ENCODE results near the gene MRPL36. TPM values are rescaled to one million over a fixed set of nuclear protein-coding genes. Genes with fewer than 3 reads are reported as not detected.

MRPL36 gene
- total RNA-seq, 1 experiment from 2014 or later: 116 TPM

- Histone ChIP-seq H3K4me1 (ENCODE audit: insufficient read depth, low read length) (no peaks in the 10 kb centered on the region), H3K9me3 (ENCODE audit: low read length) (no peaks in the 10 kb centered on the region), H3F3A (ENCODE audit: low read length, unreplicated experiment) (no peaks in the 10 kb centered on the region), H3K4me2 (ENCODE audit: low read length) (no peak overlapping the region), H3K27ac (ENCODE audit: low read length) (no peak overlapping the region), H3K36me3 (ENCODE audit: low read depth, low read length) (no peaks in the 10 kb centered on the region), H2AFZ (ENCODE audit: low read length) (no peak overlapping the region), H3K9ac (ENCODE audit: low read length) (no peak overlapping the region), H4K20me1 (ENCODE audit: low read length) (no peaks in the 10 kb centered on the region), H3K4me3 (ENCODE audit: low read length) (no peak overlapping the region), H3K27me3 (ENCODE audit: low read length) (peaks cover 74% of the 10 kb centered on the region), H3K9me2 (replicated peaks; ENCODE audit: low read length) (no peaks in the 10 kb centered on the region), H3K79me2 (ENCODE audit: low read length) (no peaks in the 10 kb centered on the region)
- no peak for ATAC-seq
- BruUV-seq (replicated peaks): no TSS peak
- TF ChIP-seq CTCF (conservative IDR thresholded peaks at IDR 0.05; ENCODE audit: low read depth, low read length) (no peak), EZH2phosphoT487 (IDR thresholded peaks at IDR 0.05; ENCODE audit: borderline replicate concordance, low read length) (no peak), EZH2 (IDR thresholded peaks at IDR 0.05; ENCODE audit: low read length, unreplicated experiment) (no peak)
- intact Hi-C loops (cut with micrococcal nuclease): no loop called here
- ChIA-PET CTCF (no interaction called here), POLR2A (ENCODE audit: unreplicated experiment) (no interaction called here)
- no peak for DNase-seq
Measured at GRCh38 chr5:1754531-1755220, 45.0 kb downstream of the MRPL36 start.

GRCh38 chr5:1753490-1753889, 46.1 kb downstream of the MRPL36 start:
- Histone ChIP-seq H3K9me3 (ENCODE audit: low read length) (no peaks in the 10 kb centered on the region), H3K4me1 (ENCODE audit: insufficient read depth, low read length) (no peaks in the 10 kb centered on the region), H3K36me3 (ENCODE audit: low read depth, low read length) (no peaks in the 10 kb centered on the region), H3K9me2 (replicated peaks; ENCODE audit: low read length) (no peaks in the 10 kb centered on the region), H3K4me2 (ENCODE audit: low read length) (no peak overlapping the region), H3K27me3 (ENCODE audit: low read length) (peaks cover 81% of the 10 kb centered on the region), H3K27ac (ENCODE audit: low read length) (no peak overlapping the region), H2AFZ (ENCODE audit: low read length) (no peak overlapping the region), H4K20me1 (ENCODE audit: low read length) (no peaks in the 10 kb centered on the region), H3F3A (ENCODE audit: low read length, unreplicated experiment) (no peaks in the 10 kb centered on the region), H3K9ac (ENCODE audit: low read length) (no peak overlapping the region), H3K79me2 (ENCODE audit: low read length) (no peaks in the 10 kb centered on the region), H3K4me3 (ENCODE audit: low read length) (no peak overlapping the region)
- DNase-seq (no peak), ATAC-seq (no peak)
- BruUV-seq (replicated peaks): no TSS peak
- intact Hi-C loops (cut with micrococcal nuclease): no loop called here
- ChIA-PET CTCF (no interaction called here), POLR2A (ENCODE audit: unreplicated experiment) (no interaction called here)
- TF ChIP-seq EZH2 (IDR thresholded peaks at IDR 0.05; ENCODE audit: low read length, unreplicated experiment): no peak
- TF ChIP-seq EZH2phosphoT487 (IDR thresholded peaks at IDR 0.05; ENCODE audit: borderline replicate concordance, low read length): no peak
- TF ChIP-seq CTCF (conservative IDR thresholded peaks at IDR 0.05; ENCODE audit: low read depth, low read length): no peak

- no peak for TF ChIP-seq CTCF (conservative IDR thresholded peaks at IDR 0.05; ENCODE audit: low read depth, low read length)
- TF ChIP-seq EZH2phosphoT487 (IDR thresholded peaks at IDR 0.05; ENCODE audit: borderline replicate concordance, low read length): no peak
- no peak for TF ChIP-seq EZH2 (IDR thresholded peaks at IDR 0.05; ENCODE audit: low read length, unreplicated experiment)
- DNase-seq (no peak), ATAC-seq (no peak)
- Histone ChIP-seq H3K79me2 (ENCODE audit: low read length) (no peaks in the 10 kb centered on the region), H3K4me1 (ENCODE audit: insufficient read depth, low read length) (no peaks in the 10 kb centered on the region), H3K4me3 (ENCODE audit: low read length) (no peak overlapping the region), H3K36me3 (ENCODE audit: low read depth, low read length) (no peaks in the 10 kb centered on the region), H3K27me3 (ENCODE audit: low read length) (peaks cover 83% of the 10 kb centered on the region), H3K27ac (ENCODE audit: low read length) (no peak overlapping the region), H3F3A (ENCODE audit: low read length, unreplicated experiment) (no peaks in the 10 kb centered on the region), H2AFZ (ENCODE audit: low read length) (no peak overlapping the region), H3K4me2 (ENCODE audit: low read length) (no peak overlapping the region), H3K9me3 (ENCODE audit: low read length) (no peaks in the 10 kb centered on the region), H4K20me1 (ENCODE audit: low read length) (no peaks in the 10 kb centered on the region), H3K9me2 (replicated peaks; ENCODE audit: low read length) (no peaks in the 10 kb centered on the region), H3K9ac (ENCODE audit: low read length) (no peak overlapping the region)
- CTCF ChIA-PET: no interaction called here
- intact Hi-C loops (cut with micrococcal nuclease): no loop called here
- BruUV-seq (replicated peaks): no TSS peak
- POLR2A ChIA-PET (ENCODE audit: unreplicated experiment): no interaction called here
Measured at GRCh38 chr5:1752881-1753280, 46.8 kb downstream of the MRPL36 start.
